Measurements from ENCODE around the gene NEK10.

- TF ChIP-seq, protein P1, sequence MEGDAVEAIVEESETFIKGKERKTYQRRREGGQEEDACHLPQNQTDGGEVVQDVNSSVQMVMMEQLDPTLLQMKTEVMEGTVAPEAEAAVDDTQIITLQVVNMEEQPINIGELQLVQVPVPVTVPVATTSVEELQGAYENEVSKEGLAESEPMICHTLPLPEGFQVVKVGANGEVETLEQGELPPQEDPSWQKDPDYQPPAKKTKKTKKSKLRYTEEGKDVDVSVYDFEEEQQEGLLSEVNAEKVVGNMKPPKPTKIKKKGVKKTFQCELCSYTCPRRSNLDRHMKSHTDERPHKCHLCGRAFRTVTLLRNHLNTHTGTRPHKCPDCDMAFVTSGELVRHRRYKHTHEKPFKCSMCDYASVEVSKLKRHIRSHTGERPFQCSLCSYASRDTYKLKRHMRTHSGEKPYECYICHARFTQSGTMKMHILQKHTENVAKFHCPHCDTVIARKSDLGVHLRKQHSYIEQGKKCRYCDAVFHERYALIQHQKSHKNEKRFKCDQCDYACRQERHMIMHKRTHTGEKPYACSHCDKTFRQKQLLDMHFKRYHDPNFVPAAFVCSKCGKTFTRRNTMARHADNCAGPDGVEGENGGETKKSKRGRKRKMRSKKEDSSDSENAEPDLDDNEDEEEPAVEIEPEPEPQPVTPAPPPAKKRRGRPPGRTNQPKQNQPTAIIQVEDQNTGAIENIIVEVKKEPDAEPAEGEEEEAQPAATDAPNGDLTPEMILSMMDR (IDR thresholded peaks at IDR 0.05 in 2 of 3, conservative IDR thresholded peaks at IDR 0.05 in 1 of 3; ENCODE audit: insufficient read depth in 2 of 3, low read depth in 1 of 3, low read length in 3 of 3), result no peak
- no peak for TF ChIP-seq ZNF644 (tag; IDR thresholded peaks at IDR 0.05; ENCODE audit: low read depth)
- TF ChIP-seq, protein P2, sequence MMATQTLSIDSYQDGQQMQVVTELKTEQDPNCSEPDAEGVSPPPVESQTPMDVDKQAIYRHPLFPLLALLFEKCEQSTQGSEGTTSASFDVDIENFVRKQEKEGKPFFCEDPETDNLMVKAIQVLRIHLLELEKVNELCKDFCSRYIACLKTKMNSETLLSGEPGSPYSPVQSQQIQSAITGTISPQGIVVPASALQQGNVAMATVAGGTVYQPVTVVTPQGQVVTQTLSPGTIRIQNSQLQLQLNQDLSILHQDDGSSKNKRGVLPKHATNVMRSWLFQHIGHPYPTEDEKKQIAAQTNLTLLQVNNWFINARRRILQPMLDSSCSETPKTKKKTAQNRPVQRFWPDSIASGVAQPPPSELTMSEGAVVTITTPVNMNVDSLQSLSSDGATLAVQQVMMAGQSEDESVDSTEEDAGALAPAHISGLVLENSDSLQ (IDR thresholded peaks at IDR 0.05), result no peak
Observed at GRCh38 chr3:27095553-27096222, 273.5 kb downstream of the NEK10 start.
